ENCODE measurements around the gene LIMS2. TPM values are rescaled to one million over a fixed set of nuclear protein-coding genes. Genes with fewer than 3 reads are reported as not detected.

Gene LIMS2
- total and polyA plus RNA-seq, 2 donors: 18.7 to 346 TPM

- Histone ChIP-seq H3K27ac (ENCODE audit: low read depth) (no peak overlapping the region), H3K4me3 (ENCODE audit: low read depth, low read length) (no peak overlapping the region), H3K36me3 (ENCODE audit: insufficient read depth) (no peaks in the 10 kb centered on the region), H3K4me1 (ENCODE audit: insufficient read depth) (no peaks in the 10 kb centered on the region)
- 63% methylated on average over 16 of the region's 16 CpGs for WGBS
- no peak for DNase-seq (ENCODE audit: extremely low spot score)
These were observed 19.9 kb downstream of the LIMS2 start for GRCh38 chr2:127655209-127656073.

DNA sequence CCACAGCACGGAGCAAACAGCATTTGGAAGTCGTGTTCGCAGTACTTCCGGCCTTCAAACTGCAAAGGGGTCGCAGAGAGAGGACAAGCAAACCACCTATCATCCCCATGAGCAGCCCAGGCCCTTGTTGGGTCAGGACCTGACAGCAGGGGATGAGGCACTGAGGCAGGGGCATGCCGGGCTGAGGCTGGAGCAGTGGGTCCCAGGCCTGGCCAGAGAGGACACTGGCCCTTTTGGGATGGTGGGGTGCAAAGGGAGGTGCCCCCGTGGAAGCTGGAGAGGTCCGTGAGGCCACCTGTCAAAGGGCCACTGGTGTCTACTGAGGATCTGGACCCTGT lies 20.5 kb downstream of the LIMS2 start:
- no peak for DNase-seq (ENCODE audit: extremely low spot score)
- Histone ChIP-seq H3K36me3 (ENCODE audit: insufficient read depth) (no peaks in the 10 kb centered on the region), H3K27ac (ENCODE audit: low read depth) (no peak overlapping the region), H3K4me1 (ENCODE audit: insufficient read depth) (no peaks in the 10 kb centered on the region), H3K4me3 (ENCODE audit: low read depth, low read length) (no peak overlapping the region)
- 86% methylated on average over 8 of the region's 8 CpGs for WGBS

GRCh38 chr2:127654084-127654837 lies 21.1 kb downstream of the LIMS2 start:
- Histone ChIP-seq H3K4me3 (ENCODE audit: low read depth, low read length) (no peak overlapping the region), H3K4me1 (ENCODE audit: insufficient read depth) (no peaks in the 10 kb centered on the region), H3K27ac (ENCODE audit: low read depth) (no peak overlapping the region), H3K36me3 (ENCODE audit: insufficient read depth) (no peaks in the 10 kb centered on the region)
- WGBS: 84% methylated on average over 24 of the region's 24 CpGs
- no peak for DNase-seq (ENCODE audit: extremely low spot score)

DNA sequence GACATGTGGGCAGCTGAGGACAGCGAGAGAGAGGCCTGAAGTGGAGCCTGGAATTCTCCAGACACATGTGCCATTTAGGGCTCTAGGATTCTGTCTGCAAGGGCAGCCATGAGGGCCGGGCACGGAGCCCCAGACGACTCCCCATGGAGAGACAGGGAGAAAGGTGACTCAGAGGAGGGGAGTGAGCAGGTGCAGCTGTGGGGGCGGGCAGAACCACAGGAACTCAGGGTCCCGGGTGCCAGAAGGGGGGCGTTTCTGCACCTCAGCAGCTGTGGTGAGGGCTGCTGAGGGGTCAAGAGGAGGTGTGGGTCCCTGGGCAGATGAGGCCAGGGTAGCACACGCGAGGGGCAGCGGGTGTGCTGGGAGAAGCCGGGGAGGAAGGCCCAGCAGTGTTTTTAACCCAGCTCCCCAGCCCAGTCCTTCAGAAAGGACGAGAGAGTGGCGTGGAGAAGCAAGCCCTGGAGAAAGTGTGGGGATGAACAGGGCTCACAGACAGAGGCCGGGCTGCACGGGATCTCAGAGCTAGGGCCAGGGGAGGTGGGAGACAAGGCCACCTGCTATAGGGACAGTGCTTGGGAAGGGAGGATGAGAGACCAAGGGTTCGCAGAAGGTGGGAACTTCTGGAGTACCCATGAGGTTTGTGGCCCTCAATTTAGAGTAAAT lies 21.8 kb downstream of the LIMS2 start:
- no peak overlapping the region for H3K4me3 ChIP-seq (ENCODE audit: low read depth, low read length)
- no peak for DNase-seq (ENCODE audit: extremely low spot score)
- H3K4me1 ChIP-seq (ENCODE audit: insufficient read depth): no peaks in the 10 kb centered on the region
- no peaks in the 10 kb centered on the region for H3K36me3 ChIP-seq (ENCODE audit: insufficient read depth)
- H3K27ac ChIP-seq (ENCODE audit: low read depth): no peak overlapping the region
- 71% methylated on average over 16 of the region's 16 CpGs for WGBS

GRCh38 chr2:127652786-127653357 lies 22.5 kb downstream of the LIMS2 start:
- no peak overlapping the region for H3K4me3 ChIP-seq (ENCODE audit: low read depth, low read length)
- no peak for DNase-seq (ENCODE audit: extremely low spot score)
- WGBS: 56% methylated on average over 25 of the region's 25 CpGs
- no peaks in the 10 kb centered on the region for H3K4me1 ChIP-seq (ENCODE audit: insufficient read depth)
- H3K27ac ChIP-seq (ENCODE audit: low read depth): no peak overlapping the region
- no peaks in the 10 kb centered on the region for H3K36me3 ChIP-seq (ENCODE audit: insufficient read depth)

GRCh38 chr2:127651971-127652550 lies 23.3 kb downstream of the LIMS2 start:
- H3K36me3 ChIP-seq (ENCODE audit: insufficient read depth): no peaks in the 10 kb centered on the region
- no peaks in the 10 kb centered on the region for H3K4me1 ChIP-seq (ENCODE audit: insufficient read depth)
- WGBS: 50% methylated on average over 14 of the region's 14 CpGs
- peak; percentile 43 for DNase-seq (ENCODE audit: extremely low spot score)
- no peak overlapping the region for H3K27ac ChIP-seq (ENCODE audit: low read depth)
- H3K4me3 ChIP-seq (ENCODE audit: low read depth, low read length): no peak overlapping the region

DNA sequence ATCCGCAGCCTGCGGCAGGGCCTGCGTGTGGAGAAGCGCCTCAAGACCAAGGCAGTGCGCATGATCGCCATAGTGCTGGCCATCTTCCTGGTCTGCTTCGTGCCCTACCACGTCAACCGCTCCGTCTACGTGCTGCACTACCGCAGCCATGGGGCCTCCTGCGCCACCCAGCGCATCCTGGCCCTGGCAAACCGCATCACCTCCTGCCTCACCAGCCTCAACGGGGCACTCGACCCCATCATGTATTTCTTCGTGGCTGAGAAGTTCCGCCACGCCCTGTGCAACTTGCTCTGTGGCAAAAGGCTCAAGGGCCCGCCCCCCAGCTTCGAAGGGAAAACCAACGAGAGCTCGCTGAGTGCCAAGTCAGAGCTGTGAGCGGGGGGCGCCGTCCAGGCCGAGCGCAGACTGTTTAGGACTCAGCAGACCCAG lies 23.9 kb downstream of the LIMS2 start:
- Histone ChIP-seq H3K4me1 (ENCODE audit: insufficient read depth) (no peaks in the 10 kb centered on the region), H3K27ac (ENCODE audit: low read depth) (no peak overlapping the region)
- WGBS: 87% methylated on average over 29 of the region's 29 CpGs

GRCh38 chr2:127650785-127651380 lies 24.4 kb downstream of the LIMS2 start:
- Histone ChIP-seq H3K36me3 (ENCODE audit: insufficient read depth) (no peaks in the 10 kb centered on the region), H3K4me3 (ENCODE audit: low read depth, low read length) (no peak overlapping the region), H3K4me1 (ENCODE audit: insufficient read depth) (no peaks in the 10 kb centered on the region), H3K27ac (ENCODE audit: low read depth) (no peak overlapping the region)
- DNase-seq (ENCODE audit: extremely low spot score): no peak
- WGBS: 76% methylated on average over 28 of the region's 28 CpGs

More for the DNA sequence above, 23.9 kb downstream of the LIMS2 start:
- H3K36me3 ChIP-seq (ENCODE audit: insufficient read depth): no peaks in the 10 kb centered on the region
- no peak for DNase-seq (ENCODE audit: extremely low spot score)
- no peak overlapping the region for H3K4me3 ChIP-seq (ENCODE audit: low read depth, low read length)

DNA sequence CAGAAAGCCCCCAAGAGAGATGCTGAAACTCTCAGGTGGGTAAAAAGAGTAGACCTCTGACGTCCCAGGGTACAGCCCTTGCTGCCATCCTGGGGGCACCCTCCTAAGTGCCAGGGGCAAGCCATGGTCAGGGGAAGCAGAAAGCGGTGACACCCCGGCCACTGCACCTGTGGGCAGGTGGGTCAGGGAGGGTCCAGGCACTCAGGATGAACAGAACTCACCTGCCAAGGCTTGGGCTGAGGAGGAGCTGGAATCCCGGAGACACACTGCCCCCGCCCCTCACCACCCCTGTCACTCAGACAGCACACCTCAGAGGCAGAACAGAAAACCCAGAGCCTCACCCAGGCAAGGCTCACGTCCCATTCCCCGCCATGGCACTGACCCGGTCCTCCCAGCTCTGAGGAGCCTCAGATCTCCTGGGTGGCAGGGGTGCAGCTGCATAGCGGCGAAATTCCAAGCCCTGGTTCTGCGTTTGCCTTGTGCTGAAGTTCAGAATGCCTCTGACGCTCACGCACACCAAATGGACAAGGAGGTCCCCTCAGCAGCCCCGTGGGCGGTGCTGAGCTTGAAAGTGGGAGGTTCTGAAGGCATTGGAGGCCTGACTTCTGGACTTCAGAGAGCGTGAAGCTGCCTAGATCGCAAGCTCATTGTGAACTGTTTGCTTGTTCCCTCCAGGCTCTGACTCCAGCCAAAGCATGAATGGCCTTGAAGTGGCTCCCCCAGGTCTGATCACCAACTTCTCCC lies 25.1 kb downstream of the LIMS2 start:
- Histone ChIP-seq H3K36me3 (ENCODE audit: insufficient read depth) (no peaks in the 10 kb centered on the region), H3K4me1 (ENCODE audit: insufficient read depth) (no peaks in the 10 kb centered on the region), H3K4me3 (ENCODE audit: low read depth, low read length) (no peak overlapping the region), H3K27ac (ENCODE audit: low read depth) (no peak overlapping the region)
- WGBS: 64% methylated on average over 17 of the region's 17 CpGs
- DNase-seq (ENCODE audit: extremely low spot score): no peak

- Histone ChIP-seq H3K4me1 (ENCODE audit: insufficient read depth) (no peaks in the 10 kb centered on the region), H3K4me3 (ENCODE audit: low read depth, low read length) (no peak overlapping the region), H3K36me3 (ENCODE audit: insufficient read depth) (no peaks in the 10 kb centered on the region), H3K27ac (ENCODE audit: low read depth) (no peak overlapping the region)
- DNase-seq (ENCODE audit: extremely low spot score): no peak
- WGBS: 10% methylated on average over 7 of the region's 7 CpGs
These were observed 25.7 kb downstream of the LIMS2 start for GRCh38 chr2:127649684-127650040.

- Histone ChIP-seq H3K27ac (ENCODE audit: low read depth) (no peak overlapping the region), H3K36me3 (ENCODE audit: insufficient read depth) (no peaks in the 10 kb centered on the region), H3K4me3 (ENCODE audit: low read depth, low read length) (no peak overlapping the region), H3K4me1 (ENCODE audit: insufficient read depth) (no peaks in the 10 kb centered on the region)
- DNase-seq (ENCODE audit: extremely low spot score): no peak
- WGBS: 70% methylated on average over 12 of the region's 12 CpGs
These were observed 26.2 kb downstream of the LIMS2 start for GRCh38 chr2:127649100-127649611.

DNA sequence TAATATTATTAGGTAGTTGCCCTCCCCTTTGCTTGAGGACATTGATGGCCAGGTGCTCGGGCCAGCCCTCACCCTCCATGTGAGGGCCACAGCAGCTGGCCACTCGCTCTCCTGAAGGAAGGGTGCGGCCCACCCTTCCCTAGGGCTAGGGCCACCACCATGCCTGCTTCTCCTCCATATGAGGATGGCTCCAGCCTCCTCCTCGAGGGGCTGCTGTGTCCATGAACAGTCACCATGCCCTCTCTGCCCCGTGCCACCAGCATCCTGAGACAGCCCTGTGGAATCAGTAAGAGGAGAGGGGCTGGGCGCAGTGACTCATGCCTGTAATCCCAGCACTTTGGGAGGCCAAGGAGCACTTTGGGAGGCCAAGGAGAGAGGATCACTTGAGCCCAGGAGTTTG lies 27.0 kb downstream of the LIMS2 start:
- WGBS: 74% methylated on average over 6 of the region's 6 CpGs
- Histone ChIP-seq H3K4me3 (ENCODE audit: low read depth, low read length) (no peak overlapping the region), H3K36me3 (ENCODE audit: insufficient read depth) (no peaks in the 10 kb centered on the region), H3K27ac (ENCODE audit: low read depth) (no peak overlapping the region), H3K4me1 (ENCODE audit: insufficient read depth) (no peaks in the 10 kb centered on the region)
- no peak for DNase-seq (ENCODE audit: extremely low spot score)

Measured in urinary bladder (tissue), 4 donors.